Peyer's patch (tissue), 4 donors: ENCODE measurements around the gene MEF2A. TPM values are rescaled to one million over a fixed set of nuclear protein-coding genes. Genes with fewer than 3 reads are reported as not detected.

Experiments
- DNase-seq, 3 donors: peaks; one replicate each; pipeline ENCODE4 v3.0.0-alpha.2; 2017 to 2019
- H3K27ac ChIP-seq, 4 donors: fragments of 200-600 bp; sonication (generic); one replicate each; pipeline ENCODE4 v1.5.1; 2016 to 2019
- H3K27me3 ChIP-seq, 2 donors: fragments of 200-600 bp; sonication (generic); one replicate each; pipeline ENCODE4 v1.5.1; 2019
- H3K36me3 ChIP-seq, 3 donors: fragments of 200-600 bp; sonication (generic); one replicate each; pipeline ENCODE4 v1.5.1; 2016 to 2019
- H3K4me1 ChIP-seq, 4 donors: fragments of 200-600 bp; sonication (generic); one replicate each; pipeline ENCODE4 v1.5.1; 2016 to 2019
- H3K4me3 ChIP-seq, 4 donors: fragments of 200-600 bp; sonication (generic); 1 replicate in 3 of 4; 2 replicates in 1 of 4; pipeline ENCODE4 v1.5.1; 2016 to 2019; ENCODE audit warnings: mild to moderate bottlenecking in 1 of 4
- H3K9me3 ChIP-seq, 4 donors: fragments of 200-600 bp; sonication (generic); one replicate each; pipeline ENCODE4 v1.5.1; 2016 to 2019; ENCODE audit warnings: mild to moderate bottlenecking in 1 of 4
- CTCF ChIP-seq, 6 experiments: fragments of 450-650 bp in 4 of 6; fragments of 200-600 bp in 2 of 6; sonication (generic) in 1 of 6; IDR thresholded peaks; one replicate each; pipeline ENCODE4 v1.5.1; 2017 to 2019; ENCODE audit warnings: antibody characterized with exemption in 6 of 6, mild to moderate bottlenecking in 3 of 6, moderate library complexity in 1 of 6
- POLR2A ChIP-seq, 2 donors: fragments of 450-650 bp; IDR thresholded peaks; one replicate each; pipeline ENCODE4 v1.5.1; 2017; ENCODE audit warnings: antibody characterized with exemption in 2 of 2, mild to moderate bottlenecking in 2 of 2, moderate library complexity in 2 of 2
- total RNA-seq, 4 donors: library from RNA; depleted of rRNA; stranded (reverse); fragments of >200 nt; gene quantifications; one replicate each; pipeline ENCODE4 v1.1.0, GENCODE V29; 2016

Gene MEF2A
- total RNA-seq, 4 donors from 2014 or later = 34.1 to 94.1 (median 41.4) TPM

GRCh38 chr15:99571299-99571698, 5.5 kb downstream of the MEF2A start:
- no peak overlapping the region for H3K27ac ChIP-seq

GRCh38 chr15:99574048-99574447, 8.3 kb downstream of the MEF2A start:
- TF ChIP-seq POLR2A (IDR thresholded peaks at IDR 0.05) (no peak), CTCF (IDR thresholded peaks at IDR 0.05) (no peak)
- Histone ChIP-seq H3K4me1 (peaks cover 0 to 19% (median 0%) of the 10 kb centered on the region in 4 donors), H3K27me3 (no peaks in the 10 kb centered on the region)

More at GRCh38 chr15:99571299-99571698, 5.5 kb downstream of the MEF2A start:
- Histone ChIP-seq H3K36me3 (no peaks in the 10 kb centered on the region), H3K9me3 (no peaks in the 10 kb centered on the region), H3K4me3 (no peak overlapping the region), H3K27me3 (no peaks in the 10 kb centered on the region), H3K4me1 (peaks cover 0 to 32% (median 6%) of the 10 kb centered on the region in 4 donors)
- DNase-seq = no peak
- no peak for TF ChIP-seq CTCF (IDR thresholded peaks at IDR 0.05)
- no peak for TF ChIP-seq POLR2A (IDR thresholded peaks at IDR 0.05)

GRCh38 chr15:99574502-99574901, 8.7 kb downstream of the MEF2A start:
- TF ChIP-seq CTCF (IDR thresholded peaks at IDR 0.05) = no peak
- no peak for TF ChIP-seq POLR2A (IDR thresholded peaks at IDR 0.05)
- Histone ChIP-seq H3K27ac (peak overlapping the region in 1 of 4 donors; percentile 48), H3K4me1 (peaks cover 0 to 19% (median 0%) of the 10 kb centered on the region in 4 donors)

More at GRCh38 chr15:99574048-99574447, 8.3 kb downstream of the MEF2A start:
- no peak for DNase-seq
- Histone ChIP-seq H3K36me3 (no peaks in the 10 kb centered on the region), H3K4me3 (no peak overlapping the region), H3K9me3 (no peaks in the 10 kb centered on the region), H3K27ac (peak overlapping the region in 1 of 4 donors; percentile 48)

GRCh38 chr15:99578809-99579208, 13.0 kb downstream of the MEF2A start:
- Histone ChIP-seq H3K4me3 (no peak overlapping the region), H3K4me1 (peaks cover 0 to 16% (median 0%) of the 10 kb centered on the region in 4 donors), H3K27me3 (no peaks in the 10 kb centered on the region), H3K27ac (no peak overlapping the region), H3K36me3 (no peaks in the 10 kb centered on the region), H3K9me3 (no peaks in the 10 kb centered on the region)
- DNase-seq = no peak
- no peak for TF ChIP-seq CTCF (IDR thresholded peaks at IDR 0.05)
- no peak for TF ChIP-seq POLR2A (IDR thresholded peaks at IDR 0.05)

More at GRCh38 chr15:99574502-99574901, 8.7 kb downstream of the MEF2A start:
- no peaks in the 10 kb centered on the region for H3K9me3 ChIP-seq
- DNase-seq = peak in 2 of 3 donors; percentile 64 to 68
- H3K36me3 ChIP-seq = no peaks in the 10 kb centered on the region
- H3K4me3 ChIP-seq = no peak overlapping the region
- no peaks in the 10 kb centered on the region for H3K27me3 ChIP-seq

GRCh38 chr15:99580076-99580475, 14.3 kb downstream of the MEF2A start:
- TF ChIP-seq POLR2A (IDR thresholded peaks at IDR 0.05) (no peak), CTCF (IDR thresholded peaks at IDR 0.05) (no peak)
- DNase-seq = no peak
- Histone ChIP-seq H3K9me3 (no peaks in the 10 kb centered on the region), H3K36me3 (no peaks in the 10 kb centered on the region), H3K4me1 (peaks cover 0 to 9% (median 0%) of the 10 kb centered on the region in 4 donors), H3K27ac (no peak overlapping the region), H3K27me3 (no peaks in the 10 kb centered on the region), H3K4me3 (no peak overlapping the region)
